ENCODE measurements around the gene TLX1. TPM values are rescaled to one million over a fixed set of nuclear protein-coding genes. Genes with fewer than 3 reads are reported as not detected.

Gene TLX1
- polyA plus RNA-seq, 2 of the 4 experiments (the other 2 are of a cell fraction) = 0.06 TPM; not detected in 1

DNA sequence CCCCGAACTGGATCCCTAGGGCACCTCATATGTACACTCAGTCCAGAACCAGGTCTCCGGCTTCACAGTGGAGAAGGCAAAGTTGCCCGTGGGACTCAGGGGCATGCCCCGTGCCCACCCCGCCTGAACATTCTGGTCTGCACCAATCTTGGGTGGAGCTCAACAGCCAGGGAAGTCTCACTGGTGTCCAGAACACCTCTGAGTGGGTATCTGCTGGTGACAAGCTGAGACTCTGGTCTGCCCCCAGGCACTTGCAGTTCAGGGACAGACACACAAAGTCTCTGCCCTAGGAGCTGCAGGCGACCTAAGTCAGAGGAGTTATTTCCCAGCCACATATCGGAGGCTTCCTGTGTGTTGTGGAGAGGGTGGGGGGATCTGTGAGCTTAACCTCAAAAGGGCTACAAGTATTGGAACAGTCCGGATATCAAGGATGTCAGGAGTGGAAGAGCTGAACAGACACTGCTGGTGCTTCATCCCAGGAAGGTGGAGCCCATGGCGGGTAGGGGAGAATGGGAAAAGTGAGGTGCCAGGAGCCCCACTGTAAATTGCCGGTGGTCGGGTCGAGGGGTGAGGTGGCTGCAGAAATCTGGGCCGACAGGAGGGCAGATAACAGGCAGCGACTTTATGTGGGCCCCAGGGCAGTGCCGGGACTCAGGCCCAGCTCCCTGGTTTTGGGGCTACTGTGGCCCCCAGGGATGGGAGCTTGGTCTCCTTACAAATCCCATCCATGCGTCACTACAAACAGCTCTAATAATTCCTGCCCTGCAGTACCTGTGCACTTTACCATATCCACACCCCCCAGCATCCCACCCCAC, 8.6 kb upstream of the TLX1 start:
- POLR2A ChIA-PET = no interaction called here
- no peak overlapping the region for H3K27ac ChIP-seq
- peak in 1 of 2 experiments; percentile 33; a peak in 2 of 6 replicates for ATAC-seq
- DNase-seq (ENCODE audit: low read depth in 1 of 2, low spot score in 1 of 2) = no peak
- H3K4me2 ChIP-seq = no peak overlapping the region
- 61% methylated on average over 15 of the region's 16 CpGs for WGBS (ENCODE audit: missing lambda C conversion rate)
- FAIRE-seq = no peak
- CTCF ChIA-PET = interaction anchor here (0.7 to 4.8 kb wide), 5 partner anchors 15 to 39 kb away, joined by 3 to 40 read pairs (median 4); no protein-coding TSS in a partner anchor
- no peaks in the 10 kb centered on the region for H3K4me1 ChIP-seq
- H3K4me3 ChIP-seq = no peak overlapping the region
- no peaks in the 10 kb centered on the region for H3K9me3 ChIP-seq
- TF ChIP-seq SMC3 (IDR thresholded peaks at IDR 0.05) (no peak), NFE2L2 (conservative IDR thresholded peaks at IDR 0.05; ENCODE audit: low read length) (no peak), GATA3 (IDR thresholded peaks at IDR 0.05; ENCODE audit: borderline replicate concordance) (no peak)
- TF ChIP-seq, protein P1, sequence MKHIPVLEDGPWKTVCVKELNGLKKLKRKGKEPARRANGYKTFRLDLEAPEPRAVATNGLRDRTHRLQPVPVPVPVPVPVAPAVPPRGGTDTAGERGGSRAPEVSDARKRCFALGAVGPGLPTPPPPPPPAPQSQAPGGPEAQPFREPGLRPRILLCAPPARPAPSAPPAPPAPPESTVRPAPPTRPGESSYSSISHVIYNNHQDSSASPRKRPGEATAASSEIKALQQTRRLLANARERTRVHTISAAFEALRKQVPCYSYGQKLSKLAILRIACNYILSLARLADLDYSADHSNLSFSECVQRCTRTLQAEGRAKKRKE (CRISPR knock-in tag; IDR thresholded peaks at IDR 0.05; ENCODE audit: low read depth) = no peak

DNA sequence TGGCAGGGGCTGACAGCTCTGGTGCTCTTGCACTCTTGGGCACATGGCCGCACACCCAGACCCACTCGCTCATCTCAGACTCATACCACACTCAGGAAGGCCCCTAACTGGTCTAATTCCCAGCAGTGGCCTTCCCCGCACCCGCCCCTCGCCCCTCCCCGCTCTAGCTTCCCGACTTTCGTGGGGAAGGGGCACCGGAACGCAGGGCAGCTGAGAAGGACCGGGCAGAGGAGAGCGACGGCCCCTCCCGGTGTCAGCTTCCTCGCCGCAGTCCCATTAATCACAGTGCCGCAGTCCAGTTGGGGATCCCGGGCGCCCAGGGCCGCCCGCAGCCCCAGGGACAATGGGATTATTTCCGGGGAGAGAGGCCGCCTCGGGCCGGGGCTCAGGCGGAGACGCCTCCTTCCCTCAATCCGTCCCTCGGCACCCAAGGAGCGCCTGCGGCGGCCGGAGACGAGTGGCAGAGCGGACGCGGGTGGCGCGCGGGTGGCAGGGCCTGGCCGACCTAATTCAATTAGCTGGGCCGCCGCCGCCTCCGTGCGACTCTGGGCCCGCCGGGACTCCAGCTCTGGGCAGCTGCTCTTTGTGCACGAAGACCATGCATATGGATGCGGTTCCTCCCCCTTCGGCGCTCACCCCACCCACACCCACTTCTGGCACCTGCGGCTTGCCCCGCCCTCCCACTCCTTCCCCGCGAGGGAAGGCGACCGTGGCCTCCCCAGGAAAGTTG, 7.8 kb upstream of the TLX1 start:
- ATAC-seq = no peak
- Histone ChIP-seq H3K4me2 (no peak overlapping the region), H3K9me3 (no peaks in the 10 kb centered on the region), H3K4me1 (no peaks in the 10 kb centered on the region), H3K4me3 (no peak overlapping the region), H3K27ac (no peak overlapping the region)
- CTCF ChIA-PET = interaction anchor here (0.6 to 4.8 kb wide), 5 partner anchors 16 to 27 kb away, joined by 3 to 40 read pairs (median 4); no protein-coding TSS in a partner anchor
- DNase-seq (ENCODE audit: low read depth in 1 of 2, low spot score in 1 of 2) = no peak
- POLR2A ChIA-PET = no interaction called here
- FAIRE-seq = no peak
- TF ChIP-seq, protein P2, sequence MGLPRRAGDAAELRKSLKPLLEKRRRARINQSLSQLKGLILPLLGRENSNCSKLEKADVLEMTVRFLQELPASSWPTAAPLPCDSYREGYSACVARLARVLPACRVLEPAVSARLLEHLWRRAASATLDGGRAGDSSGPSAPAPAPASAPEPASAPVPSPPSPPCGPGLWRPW (IDR thresholded peaks at IDR 0.05) = no peak
- TF ChIP-seq ESRRA (IDR thresholded peaks at IDR 0.05; ENCODE audit: borderline replicate concordance, low read length) (no peak), CBX8 (IDR thresholded peaks at IDR 0.05) (no peak), HDAC2 (IDR thresholded peaks at IDR 0.05) (no peak), ZC3H11A (IDR thresholded peaks at IDR 0.05) (no peak), TP53 (CRISPR knock-in tag; IDR thresholded peaks at IDR 0.05) (no peak), HOXB5 (CRISPR knock-in tag; IDR thresholded peaks at IDR 0.05) (no peak), JUNB (IDR thresholded peaks at IDR 0.05) (no peak), HEYL (CRISPR knock-in tag; IDR thresholded peaks at IDR 0.05) (no peak), CEBPB (IDR thresholded peaks at IDR 0.05) (no peak)
- TF ChIP-seq, protein P3, sequence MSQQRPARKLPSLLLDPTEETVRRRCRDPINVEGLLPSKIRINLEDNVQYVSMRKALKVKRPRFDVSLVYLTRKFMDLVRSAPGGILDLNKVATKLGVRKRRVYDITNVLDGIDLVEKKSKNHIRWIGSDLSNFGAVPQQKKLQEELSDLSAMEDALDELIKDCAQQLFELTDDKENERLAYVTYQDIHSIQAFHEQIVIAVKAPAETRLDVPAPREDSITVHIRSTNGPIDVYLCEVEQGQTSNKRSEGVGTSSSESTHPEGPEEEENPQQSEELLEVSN (IDR thresholded peaks at IDR 0.05; ENCODE audit: borderline replicate concordance, low read depth) = no peak
- 72% methylated on average over 50 of the region's 58 CpGs for WGBS (ENCODE audit: missing lambda C conversion rate)

DNA sequence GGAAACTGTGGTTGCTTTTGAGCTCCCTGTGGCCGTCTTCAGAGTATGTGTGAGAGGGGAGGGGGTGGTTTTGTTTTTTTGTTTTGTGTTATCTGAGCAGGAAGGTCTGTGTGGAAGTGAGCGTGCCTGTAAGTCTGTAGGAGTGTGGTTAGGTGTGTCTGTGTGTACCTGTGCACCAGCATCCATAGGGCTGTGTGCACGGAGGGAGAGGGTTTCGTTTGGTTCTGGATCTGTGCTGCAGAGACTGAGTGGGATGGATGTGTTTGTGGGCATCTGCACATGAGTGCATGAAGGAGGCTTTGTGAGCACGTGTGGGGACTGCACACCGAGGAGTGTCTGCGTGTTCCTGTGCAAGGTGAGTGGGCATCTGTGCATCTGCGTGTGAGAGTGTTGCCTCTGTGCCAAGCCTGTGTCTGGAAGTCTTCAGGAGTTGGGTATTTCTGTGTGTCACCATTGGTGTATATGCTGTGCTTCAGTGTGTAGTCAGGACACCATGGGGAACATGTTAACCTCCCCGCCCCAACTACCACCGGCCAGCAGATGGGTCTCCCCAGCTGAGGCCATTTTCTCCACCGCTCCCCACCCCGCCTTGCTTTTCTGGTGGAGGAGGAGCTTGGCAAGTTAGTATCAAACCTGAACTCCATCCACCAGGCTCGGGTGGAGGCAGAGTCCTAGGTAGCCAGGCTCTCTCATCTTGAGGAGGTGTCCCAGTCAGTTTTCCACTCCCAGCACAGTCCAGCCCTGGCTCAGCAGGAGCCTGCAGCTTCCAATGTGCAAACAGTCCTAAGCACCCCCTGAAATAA, 7.1 kb upstream of the TLX1 start:
- DNase-seq (ENCODE audit: low read depth in 1 of 2, low spot score in 1 of 2) = no peak
- Histone ChIP-seq H3K9me3 (no peaks in the 10 kb centered on the region), H3K27ac (no peak overlapping the region), H3K4me3 (no peak overlapping the region), H3K4me2 (no peak overlapping the region), H3K4me1 (no peaks in the 10 kb centered on the region)
- ATAC-seq = peak in 1 of 2 experiments; percentile 31; a peak in 3 of 6 replicates
- WGBS (ENCODE audit: missing lambda C conversion rate) = 70% methylated on average over 13 of the region's 13 CpGs
- TF ChIP-seq FOSL2 (IDR thresholded peaks at IDR 0.05) = no peak
- no peak for TF ChIP-seq FOSL2 (CRISPR knock-in tag; IDR thresholded peaks at IDR 0.05)
- no peak for TF ChIP-seq MAFK (IDR thresholded peaks at IDR 0.05; ENCODE audit: partially characterized antibody)
- no peak for TF ChIP-seq JUNB (IDR thresholded peaks at IDR 0.05)
- TF ChIP-seq HOXB5 (CRISPR knock-in tag; IDR thresholded peaks at IDR 0.05) = no peak
- TF ChIP-seq ESRRA (IDR thresholded peaks at IDR 0.05; ENCODE audit: borderline replicate concordance, low read length) = no peak
- TF ChIP-seq HEYL (CRISPR knock-in tag; IDR thresholded peaks at IDR 0.05) = no peak
- TF ChIP-seq, protein P2 (IDR thresholded peaks at IDR 0.05) = no peak
- no peak for FAIRE-seq
- POLR2A ChIA-PET = no interaction called here
- CTCF ChIA-PET = interaction anchor here (0.6 to 4.8 kb wide), 4 partner anchors 15 to 27 kb away, joined by 3 to 40 read pairs (median 20); no protein-coding TSS in a partner anchor

All from A549 (cell line).